NCI-H345 treated with DMSO at 0.1 percent for 48 hours (cell line): ENCODE measurements around the gene ATP8B4.

Source experiments
- DNase-seq: peaks from one replicate; lab custom pipeline; 2025; ENCODE audit not compliant: unreplicated experiment; lab: John Stamatoyannopoulos, UW

The ATP8B4 gene

DNA sequence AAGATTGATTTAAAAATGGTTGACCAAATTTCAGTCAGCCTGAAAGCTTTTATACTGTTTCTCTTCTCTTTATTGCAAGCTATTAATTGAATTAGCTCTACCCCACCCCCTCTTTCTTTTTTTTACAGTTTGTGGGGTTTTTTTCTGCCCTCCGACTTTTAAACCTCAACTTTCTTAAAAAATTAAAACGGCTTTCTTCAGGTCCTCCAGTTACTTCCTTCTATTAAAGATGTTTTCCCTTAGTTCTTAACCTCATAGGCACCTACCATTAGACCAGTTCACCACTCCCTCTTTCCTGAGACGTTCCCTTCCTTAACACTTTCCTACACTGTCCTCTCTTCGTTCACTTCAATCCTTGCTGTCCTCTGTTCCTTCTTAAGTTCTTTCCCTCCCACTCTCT lies 52.4 kb downstream of the ATP8B4 start:
- DNase-seq: no peak

GRCh38 chr15:50066202-50066601 lies 52.8 kb downstream of the ATP8B4 start:
- no peak for DNase-seq

DNA sequence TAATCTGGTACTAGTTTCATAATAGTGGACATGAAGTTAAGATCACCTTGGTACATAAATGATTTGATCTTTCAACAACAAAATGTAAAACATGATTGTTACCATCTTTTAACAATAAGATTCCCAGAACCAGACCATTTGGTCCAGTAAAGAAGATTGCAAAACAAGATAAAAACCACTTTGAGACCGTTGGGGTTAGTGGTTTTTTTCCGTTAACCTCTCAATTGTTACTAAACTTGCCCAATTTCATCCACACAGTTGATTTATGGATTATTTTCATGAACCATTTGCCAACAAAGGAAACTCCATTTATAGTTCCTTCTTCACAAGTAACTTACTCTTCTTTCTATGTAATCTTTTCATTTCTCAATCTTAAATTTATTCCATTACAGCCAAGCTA lies 53.8 kb downstream of the ATP8B4 start:
- no peak for DNase-seq

DNA sequence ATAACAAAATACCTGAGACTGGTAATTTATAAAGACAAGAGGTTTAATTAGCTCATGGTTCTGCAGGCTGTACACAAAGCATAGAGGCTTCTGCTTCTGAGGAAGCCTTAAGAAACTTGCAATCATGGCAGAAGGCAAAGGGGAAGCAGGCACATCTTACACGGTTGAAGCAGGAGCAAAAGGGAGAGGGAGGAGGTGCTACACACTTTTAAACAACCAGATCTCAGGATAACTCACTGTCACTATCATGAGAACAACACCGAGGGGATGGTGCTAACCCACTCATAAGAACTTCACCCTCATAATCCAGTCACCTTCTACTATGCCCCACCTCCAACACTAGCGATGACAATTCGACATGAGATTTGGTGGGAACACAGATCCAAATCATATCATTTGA lies 54.4 kb downstream of the ATP8B4 start:
- DNase-seq: no peak

DNA sequence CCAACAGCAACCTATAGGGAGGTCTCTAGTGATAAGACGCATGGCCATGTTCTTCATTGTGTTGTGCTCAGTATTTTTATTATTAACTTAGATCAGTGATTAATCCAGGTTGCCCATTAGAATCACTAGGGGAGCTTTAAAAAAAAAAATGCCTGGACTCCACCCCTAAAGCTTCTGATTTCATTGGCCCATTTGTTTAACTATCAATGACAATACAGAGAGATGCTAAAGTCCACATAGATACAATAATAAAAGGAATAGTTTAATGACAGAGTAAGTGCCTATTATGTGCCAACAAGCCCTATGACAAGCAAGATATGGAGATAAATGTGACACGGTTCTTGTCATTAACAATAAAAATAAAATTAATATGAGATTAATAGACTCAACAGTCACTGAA lies 55.8 kb downstream of the ATP8B4 start:
- DNase-seq: no peak

GRCh38 chr15:50061503-50061902 lies 57.5 kb downstream of the ATP8B4 start:
- DNase-seq: no peak

GRCh38 chr15:50059883-50060282 lies 59.1 kb downstream of the ATP8B4 start:
- no peak for DNase-seq

- DNase-seq: no peak
Observed at GRCh38 chr15:50059203-50059772, 59.7 kb downstream of the ATP8B4 start.

GRCh38 chr15:50057905-50058639 lies 61.0 kb downstream of the ATP8B4 start:
- peak; percentile 57 for DNase-seq

DNA sequence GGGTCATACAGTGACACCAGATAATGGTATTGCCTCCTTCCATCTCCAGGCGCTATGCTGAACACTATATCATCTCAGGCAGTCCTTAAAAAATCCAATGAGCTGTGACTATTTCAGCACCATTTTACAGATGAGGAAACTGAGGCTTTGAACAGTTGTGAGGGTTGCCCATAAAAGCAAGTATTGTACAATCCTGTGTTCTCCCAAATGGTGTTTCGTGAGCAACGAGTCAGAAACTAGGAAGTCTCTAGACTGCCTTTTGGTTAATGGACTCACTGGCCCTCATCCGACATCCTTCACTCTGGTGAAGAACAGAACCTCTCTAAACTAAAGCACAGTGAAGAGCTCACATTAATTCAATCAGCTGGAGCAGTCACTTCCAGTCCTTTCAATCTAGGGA lies 61.8 kb downstream of the ATP8B4 start:
- DNase-seq: no peak

GRCh38 chr15:50055750-50056157 lies 63.3 kb downstream of the ATP8B4 start:
- DNase-seq: no peak

DNA sequence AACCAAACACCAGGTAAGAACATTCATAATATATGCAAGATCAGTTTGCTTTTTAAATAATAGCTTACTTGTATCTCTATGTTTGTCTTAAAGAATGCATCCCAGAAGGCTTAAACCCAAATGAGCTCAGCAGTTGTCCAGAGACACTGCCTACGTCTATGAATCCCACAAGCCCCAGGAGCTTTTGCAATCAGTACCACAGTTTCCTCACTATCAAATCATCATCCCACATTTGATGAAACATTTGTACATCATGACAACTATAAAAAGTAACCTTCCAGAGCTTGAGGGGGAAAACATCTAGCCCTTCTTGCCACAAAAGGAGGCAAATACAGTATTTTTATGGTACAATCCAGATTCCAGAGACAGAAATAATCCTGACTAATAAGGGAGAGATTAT lies 63.7 kb downstream of the ATP8B4 start:
- DNase-seq: no peak

DNA sequence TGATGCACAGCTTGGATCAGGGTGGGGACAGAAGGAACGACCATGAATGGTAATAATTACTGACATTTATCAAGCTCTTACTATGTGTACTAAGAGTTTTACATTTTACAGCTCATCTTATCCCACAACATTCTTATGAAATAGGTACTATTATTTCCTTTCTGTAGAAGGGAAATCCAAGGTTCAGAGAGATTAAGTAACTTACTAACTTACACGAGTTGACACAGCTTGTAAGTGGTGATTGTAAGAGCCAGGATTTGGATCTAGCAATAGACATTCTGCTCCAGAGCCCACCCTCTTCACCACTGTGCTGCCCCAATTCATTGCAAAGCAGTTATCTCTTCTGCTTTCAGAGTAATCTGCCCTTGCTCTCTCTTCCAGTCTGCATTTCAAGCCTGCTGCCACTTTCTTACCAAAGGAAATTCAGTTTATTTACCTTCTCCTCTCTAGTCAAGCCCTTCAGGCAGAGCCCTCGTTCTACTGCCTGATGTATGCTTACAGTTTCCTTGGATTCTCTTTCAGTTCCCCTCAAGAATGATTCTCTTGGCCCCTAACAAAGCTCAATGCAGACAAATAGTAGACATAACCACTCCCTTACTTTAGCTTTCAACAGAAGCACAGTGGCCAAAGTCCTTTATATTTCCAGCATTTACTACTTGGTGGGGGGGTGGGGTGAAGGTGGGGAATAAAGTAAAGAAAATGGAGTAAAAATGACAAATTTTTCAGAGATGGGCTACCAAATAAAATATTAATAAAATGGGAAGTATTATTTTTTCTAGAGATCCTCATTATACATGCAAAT lies 65.8 kb downstream of the ATP8B4 start:
- DNase-seq: no peak

DNA sequence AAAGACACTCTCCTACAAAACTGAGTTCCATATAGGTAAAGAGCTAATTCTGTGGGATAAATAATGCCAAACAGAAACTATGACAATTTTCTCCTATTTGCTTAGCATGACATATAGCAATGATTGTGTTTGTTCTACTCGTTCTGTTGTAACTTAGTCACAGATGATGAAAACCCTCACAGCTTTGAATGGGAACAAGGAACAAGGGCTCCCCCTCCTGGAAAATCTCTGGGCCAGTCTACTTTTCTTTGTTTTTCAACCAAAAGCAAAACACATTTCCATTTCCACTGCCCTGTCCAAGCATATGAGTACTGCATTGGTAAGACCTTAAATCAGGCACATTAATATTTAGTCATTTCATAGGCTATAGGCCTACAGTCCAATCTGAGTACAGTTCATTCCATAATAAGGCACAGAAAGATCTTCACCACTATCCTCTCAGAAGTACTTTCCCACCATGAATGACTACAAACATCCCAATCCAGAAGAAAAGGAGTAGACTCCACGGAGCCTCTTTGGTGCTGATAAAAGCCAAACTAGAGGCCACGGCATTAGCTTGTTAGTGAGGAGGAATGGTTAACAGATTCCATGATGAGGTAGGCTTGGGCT lies 67.1 kb downstream of the ATP8B4 start:
- DNase-seq: no peak

DNA sequence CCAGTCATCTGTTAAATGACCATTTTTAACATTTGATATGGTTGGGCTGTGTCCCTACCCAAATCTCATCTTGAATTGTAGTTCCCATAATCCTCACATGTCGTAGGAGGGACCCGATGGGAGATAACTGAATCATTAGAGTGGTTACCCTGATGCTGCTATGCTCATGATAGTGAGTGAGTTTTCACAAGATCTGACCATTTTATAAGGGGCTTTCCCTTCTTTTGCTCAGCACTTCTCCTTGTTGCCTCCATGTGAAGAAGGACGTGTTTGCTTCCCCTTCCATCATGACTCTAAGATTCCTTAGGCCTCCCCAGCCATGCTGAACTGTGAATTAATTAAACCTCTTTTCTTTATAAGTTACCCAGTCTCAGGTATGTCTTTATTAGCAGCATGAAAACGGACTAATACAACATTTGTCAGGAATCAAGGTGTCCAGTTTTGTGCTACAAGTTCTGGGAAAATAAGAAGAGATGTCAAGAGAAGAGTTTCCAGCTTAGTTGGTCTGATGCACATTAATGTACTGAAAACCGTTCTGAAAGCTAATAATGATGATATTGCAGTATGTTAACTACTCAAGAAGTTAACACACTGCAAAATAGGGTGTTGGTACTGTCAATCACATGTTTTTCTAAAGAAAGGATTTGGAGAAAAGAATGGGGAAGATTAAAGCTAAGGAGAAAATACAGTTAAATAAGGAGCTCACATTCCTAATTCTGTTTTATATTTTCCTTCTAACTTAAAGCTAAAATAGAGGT lies 67.9 kb downstream of the ATP8B4 start:
- no peak for DNase-seq

DNA sequence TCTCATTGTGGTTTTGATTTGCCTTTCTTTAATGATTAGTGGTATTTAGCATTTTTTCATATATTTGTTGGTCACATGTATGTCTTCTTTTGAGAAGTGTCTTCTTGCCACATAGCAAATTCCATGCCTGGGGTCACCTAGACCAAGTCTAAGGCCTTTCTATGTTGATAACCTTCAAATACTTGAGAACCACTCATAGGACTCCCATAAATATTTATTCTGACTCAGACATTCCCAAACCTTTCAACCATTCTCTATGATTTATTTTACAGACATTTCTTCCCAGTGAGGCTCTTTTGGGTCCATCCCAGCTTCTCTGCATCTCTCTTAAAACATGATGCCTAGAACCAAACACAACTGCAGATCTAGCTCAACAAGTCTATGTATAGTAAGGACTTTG lies 69.2 kb downstream of the ATP8B4 start:
- no peak for DNase-seq

DNA sequence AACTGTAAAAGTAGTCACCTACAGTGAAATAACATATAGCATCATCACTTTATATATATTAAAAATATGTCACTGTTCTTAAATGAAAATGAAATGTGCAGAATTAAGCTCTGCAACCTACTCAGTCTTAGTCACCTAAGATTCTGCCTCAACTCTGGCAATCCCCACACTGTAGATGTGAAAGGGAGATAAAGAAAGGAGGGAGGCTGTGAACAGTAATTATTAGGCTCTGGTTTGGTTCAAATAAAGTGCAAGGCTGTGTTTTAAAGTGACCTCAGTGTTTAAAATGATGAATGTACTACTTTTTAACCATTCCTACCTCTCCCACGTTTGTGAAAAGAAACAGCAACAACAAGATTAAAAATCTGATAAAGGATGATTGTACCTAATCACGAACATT lies 72.2 kb downstream of the ATP8B4 start:
- DNase-seq: no peak

- no peak for DNase-seq
Observed at GRCh38 chr15:50046159-50046558, 72.9 kb downstream of the ATP8B4 start.

- no peak for DNase-seq
Observed at GRCh38 chr15:50044904-50045303, 74.1 kb downstream of the ATP8B4 start.

GRCh38 chr15:50044406-50044805 lies 74.6 kb downstream of the ATP8B4 start:
- no peak for DNase-seq

DNA sequence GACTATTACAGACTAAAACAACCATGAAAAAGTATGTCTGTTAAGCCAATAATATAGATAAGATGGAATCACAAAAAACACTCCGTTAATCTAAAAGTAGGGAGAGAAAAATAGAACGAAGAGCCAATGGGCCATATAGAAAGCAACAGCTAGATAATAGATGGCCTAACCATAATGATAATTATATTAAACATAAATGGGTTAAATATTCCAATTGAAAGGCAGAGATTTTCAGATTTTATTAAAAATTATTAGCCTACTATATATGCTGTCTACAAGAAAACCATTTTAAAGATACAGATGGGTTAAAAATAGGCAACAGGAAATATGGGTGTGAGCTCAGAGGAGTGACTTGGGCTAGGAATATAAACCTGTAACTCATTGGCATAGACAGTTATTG lies 76.3 kb downstream of the ATP8B4 start:
- DNase-seq: no peak
